Measurements from ENCODE around the gene MSRB2. TPM values are rescaled to one million over a fixed set of nuclear protein-coding genes. Genes with fewer than 3 reads are reported as not detected.

The MSRB2 gene
- total and polyA plus RNA-seq, 2 of the 4 experiments (the other 2 are of a cell fraction) = 10.6 to 20.1 TPM

GRCh38 chr10:23048191-23048590, 47.2 kb upstream of the MSRB2 start:
- intact Hi-C loops (cut with micrococcal nuclease) (no loop called here), dilution Hi-C loops (cut with HindIII; ENCODE audit: low sequenced_read_pairs, unreplicated experiment) (no loop called here), in situ Hi-C loops (cut with MboI; ENCODE audit: low sequenced_read_pairs) (no loop called here)
- ChIA-PET POLR2A (ENCODE audit: unreplicated experiment) (no interaction called here), CTCF (no interaction called here)
- H2BK120ac ChIP-seq (ENCODE audit: low read depth, low read length) = no peak overlapping the region
- H3K9me3 ChIP-seq (ENCODE audit: control insufficient read depth, insufficient read depth, low read length) = no peaks in the 10 kb centered on the region
- peaks cover 2% of the 10 kb centered on the region; the same call in 1 of the 2 replicates for H3K27me3 ChIP-seq (ENCODE audit: control insufficient read depth, insufficient read depth, low read length)
- H2BK15ac ChIP-seq (ENCODE audit: low read depth, low read length) = no peak overlapping the region
- no peaks in the 10 kb centered on the region for H3K9me1 ChIP-seq (ENCODE audit: insufficient read depth, low read length)
- no peak overlapping the region for H3K56ac ChIP-seq (ENCODE audit: extremely low read depth, insufficient read depth, low read length)
- H3K4me3 ChIP-seq (ENCODE audit: insufficient read depth, low read depth, low read length) = no peak overlapping the region
- H3K4ac ChIP-seq (ENCODE audit: low read depth, low read length) = no peak overlapping the region
- no peak overlapping the region for H3K23ac ChIP-seq (ENCODE audit: low read depth, low read length)
- no peak overlapping the region for H3K27ac ChIP-seq (ENCODE audit: insufficient read depth, low read length)
- no peak overlapping the region for H3K9ac ChIP-seq (ENCODE audit: low read depth, low read length)
- no peak for DNase-seq
- no peaks in the 10 kb centered on the region for H3K79me1 ChIP-seq (ENCODE audit: low read depth in 1 of 2, low read length in 2 of 2)
- H2AK5ac ChIP-seq (ENCODE audit: low read depth, low read length) = no peak overlapping the region
- H3K4me2 ChIP-seq (ENCODE audit: low read depth, low read length) = no peak overlapping the region
- H2AK9ac ChIP-seq (replicated peaks; ENCODE audit: low read depth, low read length, poor library complexity) = no peak overlapping the region
- H3K36me3 ChIP-seq (ENCODE audit: control insufficient read depth, insufficient read depth, low read length) = no peaks in the 10 kb centered on the region
- H2BK20ac ChIP-seq (ENCODE audit: low read depth, low read length) = no peak overlapping the region
- no peaks in the 10 kb centered on the region for H4K20me1 ChIP-seq (ENCODE audit: insufficient read depth, low read length)
- no peak for TF ChIP-seq MAFK (IDR thresholded peaks at IDR 0.05; ENCODE audit: low read depth, low read length)
- no TSS peak for BruUV-seq (replicated peaks)
- no peak overlapping the region for H4K91ac ChIP-seq (ENCODE audit: insufficient read depth, low read depth, low read length)
- no CpG with 5 or more reads among the region's 4 CpGs for WGBS, 2 experiments (ENCODE audit: extremely low coverage in 2 of 2, insufficient read length in 1 of 2)
- H3K14ac ChIP-seq (replicated peaks; ENCODE audit: low read depth, low read length) = no peak overlapping the region
- no peak overlapping the region for H2BK5ac ChIP-seq (ENCODE audit: low read depth, low read length, poor library complexity, severe bottlenecking)
- no peak overlapping the region for H3K18ac ChIP-seq (ENCODE audit: low read depth, low read length)
- no peak overlapping the region for H4K8ac ChIP-seq (ENCODE audit: low read depth in 2 of 2, low read length in 2 of 2)
- ATAC-seq (ENCODE audit: low read depth) = no peak
- H3K4me1 ChIP-seq (ENCODE audit: control insufficient read depth, insufficient read depth, low read length) = no peaks in the 10 kb centered on the region
- H4K5ac ChIP-seq (ENCODE audit: low read depth, low read length) = no peak overlapping the region
- no peak overlapping the region for H2AFZ ChIP-seq (replicated peaks; ENCODE audit: low read length, poor library complexity)
